Fibroblast of lung (primary cell): ENCODE data around the gene SLIT3. TPM values are rescaled to one million over a fixed set of nuclear protein-coding genes. Genes with fewer than 3 reads are reported as not detected.

ENCODE experiments used
- DNase-seq, 2 donors: peaks; one replicate each; pipeline versions ENCODE4 v3.0.0 to v3.0.0-alpha.2; 2010; ENCODE audit warnings: low read depth in 2 of 2
- H2AFZ ChIP-seq: 2 replicates; pipeline ENCODE4 v1.5.1; 2012; ENCODE audit warnings: low read length, control low read depth, inconsistent platforms
- H3K27ac ChIP-seq: 2 replicates; pipeline ENCODE4 v1.5.1; 2011; ENCODE audit warnings: low read length, control low read depth; ENCODE audit not compliant: insufficient read depth
- H3K27me3 ChIP-seq: 2 replicates; pipeline ENCODE4 v1.5.1; 2011; ENCODE audit warnings: mild to moderate bottlenecking, low read length; ENCODE audit not compliant: control insufficient read depth, insufficient read depth
- H3K36me3 ChIP-seq: 2 replicates; pipeline ENCODE4 v1.5.1; 2011; ENCODE audit warnings: low read length; ENCODE audit not compliant: control insufficient read depth, insufficient read depth
- H3K4me1 ChIP-seq: 2 replicates; pipeline ENCODE4 v1.5.1; 2011; ENCODE audit warnings: low read length; ENCODE audit not compliant: control insufficient read depth, insufficient read depth; ENCODE audit errors: extremely low read depth
- H3K4me2 ChIP-seq: 2 replicates; pipeline ENCODE4 v1.5.1; 2011; ENCODE audit warnings: low read length, control low read depth; ENCODE audit not compliant: insufficient read depth; ENCODE audit errors: extremely low read depth
- H3K4me3 ChIP-seq, 4 experiments: fragments of 200-600 bp in 1 of 4; sonication (generic) in 1 of 4; replicated peaks in 1 of 4; 2 replicates each; pipeline ENCODE4 v1.5.1; 2011 to 2016; ENCODE audit warnings: low read length in 4 of 4, low read depth in 3 of 4, mild to moderate bottlenecking in 3 of 4, control low read depth in 2 of 4, inconsistent platforms in 1 of 4, mixed read lengths in 1 of 4; ENCODE audit not compliant: insufficient read depth in 1 of 4; ENCODE audit errors: control extremely low read depth in 1 of 4
- H3K79me2 ChIP-seq: 2 replicates; pipeline ENCODE4 v1.5.1; 2012; ENCODE audit warnings: mild to moderate bottlenecking, low read length, inconsistent platforms; ENCODE audit not compliant: control insufficient read depth, insufficient read depth
- H3K9ac ChIP-seq: 2 replicates; pipeline ENCODE4 v1.5.1; 2011; ENCODE audit warnings: mild to moderate bottlenecking, low read length, control low read depth; ENCODE audit not compliant: insufficient read depth
- H3K9me3 ChIP-seq: 2 replicates; pipeline ENCODE4 v1.5.1; 2012; ENCODE audit warnings: low read depth, low read length; ENCODE audit not compliant: control insufficient read depth, insufficient read depth
- H4K20me1 ChIP-seq: 2 replicates; pipeline ENCODE4 v1.5.1; 2011; ENCODE audit warnings: low read length; ENCODE audit not compliant: control insufficient read depth, insufficient read depth; ENCODE audit errors: extremely low read depth
- EZH2 ChIP-seq: IDR thresholded peaks from 2 replicates; pipeline ENCODE4 v1.5.1; 2012; ENCODE audit warnings: low read length, control low read depth, mild to moderate bottlenecking; ENCODE audit errors: missing control alignments
- polyA plus RNA-seq, 2 donors: library from polyadenylated mRNA; depleted of rRNA in 1 of 2; stranded (reverse) in 1 of 2; unstranded in 1 of 2; fragments of >200 nt; gene quantifications; 2 replicates each; pipeline ENCODE4 v1.2.1, GENCODE V29; 2011 to 2012; ENCODE audit warnings: missing spikeins in 1 of 2
- total RNA-seq: library from RNA; depleted of rRNA; stranded (reverse); fragments of >200 nt; gene quantifications from 2 replicates; pipeline ENCODE4 v1.2.1, GENCODE V29; 2014
- TF ChIP-seq, protein P1 (sequence below), 2 donors: IDR thresholded peaks in 1 of 2; conservative IDR thresholded peaks in 1 of 2; 1 replicate in 1 of 2; 2 replicates in 1 of 2; pipeline ENCODE4 v1.5.1; 2011 to 2012; ENCODE audit warnings: low read length in 2 of 2, control low read depth in 1 of 2, inconsistent platforms in 1 of 2, low read depth in 1 of 2, mild to moderate bottlenecking in 1 of 2

The SLIT3 gene
- total and polyA plus RNA-seq, 2 donors (not counting 1 experiment from before 2014, with no cell fraction given) = 1.6 to 4.6 TPM

DNA sequence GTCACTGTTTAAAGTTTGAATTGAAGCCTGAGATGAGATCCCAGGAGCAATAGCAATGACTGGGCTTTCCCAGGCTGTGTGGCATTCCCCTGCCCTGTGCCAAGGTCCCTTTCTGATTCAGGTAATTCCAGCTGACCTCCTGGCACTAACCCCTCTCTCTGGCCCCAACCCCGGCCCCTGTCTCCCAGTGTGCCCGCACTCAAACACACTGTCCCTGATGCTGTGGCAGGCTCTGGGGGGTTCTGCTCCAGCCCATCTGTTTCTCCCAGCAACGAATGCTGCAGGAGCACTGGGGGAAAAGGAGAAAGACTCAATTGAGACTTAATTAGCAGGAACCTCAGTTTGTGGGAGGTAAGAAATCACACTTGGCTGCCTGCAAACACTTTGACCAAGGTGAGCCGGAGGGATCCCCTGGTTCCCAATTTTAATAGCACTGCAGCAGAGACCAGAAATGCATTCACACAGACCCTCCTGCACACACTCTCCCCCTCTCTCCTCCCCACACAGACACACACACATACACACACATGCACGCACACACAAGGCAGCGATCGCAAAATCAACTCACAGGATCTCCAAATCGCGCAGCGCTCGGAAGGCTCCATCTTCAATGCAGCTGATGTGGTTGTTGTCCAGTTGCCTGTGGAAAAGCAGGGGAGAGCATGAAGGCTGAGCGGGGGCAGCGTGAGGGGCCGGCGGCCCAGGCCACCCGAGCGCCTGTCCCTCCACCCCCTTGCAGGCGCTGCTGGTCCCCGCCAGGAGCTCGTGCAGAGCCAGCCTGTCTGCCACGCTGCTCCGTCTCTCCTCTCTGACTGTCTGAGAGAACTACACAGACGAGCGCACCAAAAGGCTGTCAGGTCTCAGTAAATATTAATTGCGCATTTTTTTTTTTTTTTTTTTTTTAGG lies 456.7 kb downstream of the SLIT3 start:
- H3K9ac ChIP-seq = no peak overlapping the region
- H4K20me1 ChIP-seq = no peaks in the 10 kb centered on the region
- H3K79me2 ChIP-seq = no peaks in the 10 kb centered on the region
- DNase-seq = no peak
- H3K9me3 ChIP-seq = no peaks in the 10 kb centered on the region
- H3K27me3 ChIP-seq = no peaks in the 10 kb centered on the region
- H3K4me1 ChIP-seq = no peaks in the 10 kb centered on the region
- H3K4me2 ChIP-seq = no peak overlapping the region
- TF ChIP-seq EZH2 = no peak
- TF ChIP-seq, protein P1, sequence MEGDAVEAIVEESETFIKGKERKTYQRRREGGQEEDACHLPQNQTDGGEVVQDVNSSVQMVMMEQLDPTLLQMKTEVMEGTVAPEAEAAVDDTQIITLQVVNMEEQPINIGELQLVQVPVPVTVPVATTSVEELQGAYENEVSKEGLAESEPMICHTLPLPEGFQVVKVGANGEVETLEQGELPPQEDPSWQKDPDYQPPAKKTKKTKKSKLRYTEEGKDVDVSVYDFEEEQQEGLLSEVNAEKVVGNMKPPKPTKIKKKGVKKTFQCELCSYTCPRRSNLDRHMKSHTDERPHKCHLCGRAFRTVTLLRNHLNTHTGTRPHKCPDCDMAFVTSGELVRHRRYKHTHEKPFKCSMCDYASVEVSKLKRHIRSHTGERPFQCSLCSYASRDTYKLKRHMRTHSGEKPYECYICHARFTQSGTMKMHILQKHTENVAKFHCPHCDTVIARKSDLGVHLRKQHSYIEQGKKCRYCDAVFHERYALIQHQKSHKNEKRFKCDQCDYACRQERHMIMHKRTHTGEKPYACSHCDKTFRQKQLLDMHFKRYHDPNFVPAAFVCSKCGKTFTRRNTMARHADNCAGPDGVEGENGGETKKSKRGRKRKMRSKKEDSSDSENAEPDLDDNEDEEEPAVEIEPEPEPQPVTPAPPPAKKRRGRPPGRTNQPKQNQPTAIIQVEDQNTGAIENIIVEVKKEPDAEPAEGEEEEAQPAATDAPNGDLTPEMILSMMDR (conservative IDR thresholded peaks at IDR 0.05 in 1 of 2, IDR thresholded peaks at IDR 0.05 in 1 of 2; ENCODE audit: low read depth in 1 of 2, low read length in 2 of 2) = no peak
- no peak overlapping the region for H3K4me3 ChIP-seq
- H2AFZ ChIP-seq = no peak overlapping the region
- H3K36me3 ChIP-seq = no peaks in the 10 kb centered on the region
- no peak overlapping the region for H3K27ac ChIP-seq

DNA sequence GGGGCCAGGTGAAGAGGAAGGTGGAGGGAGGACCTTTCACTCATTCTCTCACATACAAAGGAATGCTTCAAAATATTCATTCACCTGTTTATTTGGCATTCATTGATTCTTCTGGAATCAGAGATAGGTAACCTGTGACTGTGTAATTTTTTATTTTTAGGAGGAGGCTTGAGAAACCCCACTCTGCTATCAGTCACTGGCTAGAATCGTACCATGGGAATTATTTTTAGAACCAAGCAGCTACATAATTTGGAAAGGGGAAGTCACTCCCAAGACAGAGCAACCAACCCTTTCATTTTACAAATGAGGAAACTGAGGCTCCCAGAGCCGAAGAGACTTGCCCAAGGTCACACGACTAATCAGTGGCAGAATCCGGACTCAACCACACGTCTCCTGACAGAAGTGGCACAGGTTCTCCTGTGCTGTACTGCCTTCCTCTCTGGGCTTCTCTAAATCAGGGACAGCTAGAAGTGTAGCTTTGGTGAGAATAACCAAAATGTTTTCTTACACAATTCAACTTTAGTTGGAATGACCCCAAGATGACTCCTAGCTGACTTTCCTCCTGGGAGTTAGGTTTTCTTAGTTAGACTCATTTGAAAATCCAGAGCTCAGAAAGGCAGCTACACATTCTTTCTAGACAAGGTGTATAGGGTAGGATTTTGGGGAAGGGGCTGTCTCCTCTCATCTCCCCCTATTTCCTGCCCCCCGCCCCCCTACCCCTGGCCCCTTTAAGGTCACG lies 457.5 kb downstream of the SLIT3 start:
- Histone ChIP-seq H3K4me2 (no peak overlapping the region), H3K79me2 (no peaks in the 10 kb centered on the region), H2AFZ (no peak overlapping the region), H3K4me3 (no peak overlapping the region), H3K9ac (no peak overlapping the region), H3K36me3 (no peaks in the 10 kb centered on the region), H3K27me3 (no peaks in the 10 kb centered on the region), H3K4me1 (no peaks in the 10 kb centered on the region), H4K20me1 (no peaks in the 10 kb centered on the region), H3K9me3 (no peaks in the 10 kb centered on the region), H3K27ac (no peak overlapping the region)
- TF ChIP-seq EZH2 = no peak
- TF ChIP-seq, protein P1 (conservative IDR thresholded peaks at IDR 0.05 in 1 of 2, IDR thresholded peaks at IDR 0.05 in 1 of 2; ENCODE audit: low read depth in 1 of 2, low read length in 2 of 2) = no peak
- DNase-seq = no peak

DNA sequence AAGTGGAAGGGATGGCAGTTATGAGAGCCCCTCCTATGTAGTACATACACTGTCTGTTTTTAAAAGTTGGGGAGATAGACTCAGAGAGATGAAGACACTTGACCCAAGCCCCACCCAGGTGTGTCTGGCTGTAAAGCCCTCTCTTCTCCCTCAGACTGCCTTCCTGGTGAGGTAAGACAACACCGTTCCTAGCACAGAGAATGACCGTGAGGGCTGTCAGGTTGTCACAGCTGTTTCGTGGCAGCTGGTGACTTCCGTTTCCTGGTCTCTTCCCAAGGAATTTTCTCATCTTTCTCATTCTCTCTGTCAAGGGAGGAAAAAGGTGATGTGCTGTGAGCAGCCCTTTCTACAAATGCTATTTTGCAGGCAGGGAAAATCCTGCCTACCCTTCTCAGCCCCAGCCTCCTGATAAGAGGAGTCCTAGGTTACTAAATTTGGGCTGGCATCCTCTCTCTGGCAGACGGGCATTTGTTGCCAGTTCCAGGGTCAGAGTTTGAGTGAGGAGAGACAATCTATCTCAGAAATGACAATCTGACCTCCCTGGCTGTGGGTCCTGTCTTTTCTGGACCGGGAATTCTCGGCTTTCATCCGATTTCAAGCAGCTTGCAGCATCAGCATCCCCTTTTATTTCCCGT lies 458.3 kb downstream of the SLIT3 start:
- Histone ChIP-seq H3K9ac (no peak overlapping the region), H4K20me1 (no peaks in the 10 kb centered on the region), H3K4me1 (no peaks in the 10 kb centered on the region), H3K27me3 (no peaks in the 10 kb centered on the region), H3K4me2 (no peak overlapping the region), H3K9me3 (no peaks in the 10 kb centered on the region), H3K79me2 (no peaks in the 10 kb centered on the region), H3K4me3 (no peak overlapping the region), H3K27ac (no peak overlapping the region), H3K36me3 (no peaks in the 10 kb centered on the region), H2AFZ (no peak overlapping the region)
- TF ChIP-seq EZH2 = no peak
- TF ChIP-seq, protein P1 (conservative IDR thresholded peaks at IDR 0.05 in 1 of 2, IDR thresholded peaks at IDR 0.05 in 1 of 2; ENCODE audit: low read depth in 1 of 2, low read length in 2 of 2) = no peak
- DNase-seq = no peak
